ENCODE data around the gene FOXN1. TPM values are rescaled to one million over a fixed set of nuclear protein-coding genes. Genes with fewer than 3 reads are reported as not detected.

Gene FOXN1
- total and polyA plus RNA-seq, 10 of the 15 experiments (the other 5 are each of a cell fraction or from before 2014, with no cell fraction given): not detected

DNA sequence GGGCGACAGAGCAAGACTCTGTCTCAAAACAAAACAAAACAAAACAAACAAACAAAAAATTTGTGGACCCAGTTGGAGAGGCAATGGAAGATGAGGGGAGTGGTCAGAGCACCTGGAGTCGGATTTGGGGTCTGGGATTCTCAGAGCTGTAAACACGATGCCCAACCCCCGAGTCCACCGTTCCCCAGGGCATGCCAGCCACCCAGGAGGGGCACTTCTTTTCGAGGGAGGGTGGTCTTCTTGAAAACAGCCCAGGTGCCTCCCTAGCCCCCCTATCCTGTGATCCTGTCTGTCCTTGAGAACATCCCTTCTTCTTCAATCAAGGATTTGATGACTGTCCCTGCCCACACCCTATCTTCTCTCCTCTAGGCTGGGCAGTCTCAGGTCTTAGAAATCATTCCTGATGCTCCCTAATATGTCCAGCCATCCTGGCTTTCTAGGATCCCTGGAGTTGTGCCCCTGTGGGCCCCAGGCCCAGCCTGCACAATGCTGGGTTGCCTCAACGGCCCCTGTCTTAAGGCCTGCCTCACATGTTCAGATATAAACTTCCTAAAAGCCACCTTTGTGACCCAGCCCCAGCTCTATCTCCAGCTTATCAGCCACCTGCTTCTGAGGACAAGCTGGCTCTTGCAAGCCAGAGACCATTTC lies 35.8 kb upstream of the FOXN1 start (continued):
- TF ChIP-seq, protein P1, sequence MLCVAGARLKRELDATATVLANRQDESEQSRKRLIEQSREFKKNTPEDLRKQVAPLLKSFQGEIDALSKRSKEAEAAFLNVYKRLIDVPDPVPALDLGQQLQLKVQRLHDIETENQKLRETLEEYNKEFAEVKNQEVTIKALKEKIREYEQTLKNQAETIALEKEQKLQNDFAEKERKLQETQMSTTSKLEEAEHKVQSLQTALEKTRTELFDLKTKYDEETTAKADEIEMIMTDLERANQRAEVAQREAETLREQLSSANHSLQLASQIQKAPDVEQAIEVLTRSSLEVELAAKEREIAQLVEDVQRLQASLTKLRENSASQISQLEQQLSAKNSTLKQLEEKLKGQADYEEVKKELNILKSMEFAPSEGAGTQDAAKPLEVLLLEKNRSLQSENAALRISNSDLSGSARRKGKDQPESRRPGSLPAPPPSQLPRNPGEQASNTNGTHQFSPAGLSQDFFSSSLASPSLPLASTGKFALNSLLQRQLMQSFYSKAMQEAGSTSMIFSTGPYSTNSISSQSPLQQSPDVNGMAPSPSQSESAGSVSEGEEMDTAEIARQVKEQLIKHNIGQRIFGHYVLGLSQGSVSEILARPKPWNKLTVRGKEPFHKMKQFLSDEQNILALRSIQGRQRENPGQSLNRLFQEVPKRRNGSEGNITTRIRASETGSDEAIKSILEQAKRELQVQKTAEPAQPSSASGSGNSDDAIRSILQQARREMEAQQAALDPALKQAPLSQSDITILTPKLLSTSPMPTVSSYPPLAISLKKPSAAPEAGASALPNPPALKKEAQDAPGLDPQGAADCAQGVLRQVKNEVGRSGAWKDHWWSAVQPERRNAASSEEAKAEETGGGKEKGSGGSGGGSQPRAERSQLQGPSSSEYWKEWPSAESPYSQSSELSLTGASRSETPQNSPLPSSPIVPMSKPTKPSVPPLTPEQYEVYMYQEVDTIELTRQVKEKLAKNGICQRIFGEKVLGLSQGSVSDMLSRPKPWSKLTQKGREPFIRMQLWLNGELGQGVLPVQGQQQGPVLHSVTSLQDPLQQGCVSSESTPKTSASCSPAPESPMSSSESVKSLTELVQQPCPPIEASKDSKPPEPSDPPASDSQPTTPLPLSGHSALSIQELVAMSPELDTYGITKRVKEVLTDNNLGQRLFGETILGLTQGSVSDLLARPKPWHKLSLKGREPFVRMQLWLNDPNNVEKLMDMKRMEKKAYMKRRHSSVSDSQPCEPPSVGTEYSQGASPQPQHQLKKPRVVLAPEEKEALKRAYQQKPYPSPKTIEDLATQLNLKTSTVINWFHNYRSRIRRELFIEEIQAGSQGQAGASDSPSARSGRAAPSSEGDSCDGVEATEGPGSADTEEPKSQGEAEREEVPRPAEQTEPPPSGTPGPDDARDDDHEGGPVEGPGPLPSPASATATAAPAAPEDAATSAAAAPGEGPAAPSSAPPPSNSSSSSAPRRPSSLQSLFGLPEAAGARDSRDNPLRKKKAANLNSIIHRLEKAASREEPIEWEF (IDR thresholded peaks at IDR 0.05; ENCODE audit: insufficient replicate concordance, low read depth, low read length): no peak
- TF ChIP-seq, protein P2, sequence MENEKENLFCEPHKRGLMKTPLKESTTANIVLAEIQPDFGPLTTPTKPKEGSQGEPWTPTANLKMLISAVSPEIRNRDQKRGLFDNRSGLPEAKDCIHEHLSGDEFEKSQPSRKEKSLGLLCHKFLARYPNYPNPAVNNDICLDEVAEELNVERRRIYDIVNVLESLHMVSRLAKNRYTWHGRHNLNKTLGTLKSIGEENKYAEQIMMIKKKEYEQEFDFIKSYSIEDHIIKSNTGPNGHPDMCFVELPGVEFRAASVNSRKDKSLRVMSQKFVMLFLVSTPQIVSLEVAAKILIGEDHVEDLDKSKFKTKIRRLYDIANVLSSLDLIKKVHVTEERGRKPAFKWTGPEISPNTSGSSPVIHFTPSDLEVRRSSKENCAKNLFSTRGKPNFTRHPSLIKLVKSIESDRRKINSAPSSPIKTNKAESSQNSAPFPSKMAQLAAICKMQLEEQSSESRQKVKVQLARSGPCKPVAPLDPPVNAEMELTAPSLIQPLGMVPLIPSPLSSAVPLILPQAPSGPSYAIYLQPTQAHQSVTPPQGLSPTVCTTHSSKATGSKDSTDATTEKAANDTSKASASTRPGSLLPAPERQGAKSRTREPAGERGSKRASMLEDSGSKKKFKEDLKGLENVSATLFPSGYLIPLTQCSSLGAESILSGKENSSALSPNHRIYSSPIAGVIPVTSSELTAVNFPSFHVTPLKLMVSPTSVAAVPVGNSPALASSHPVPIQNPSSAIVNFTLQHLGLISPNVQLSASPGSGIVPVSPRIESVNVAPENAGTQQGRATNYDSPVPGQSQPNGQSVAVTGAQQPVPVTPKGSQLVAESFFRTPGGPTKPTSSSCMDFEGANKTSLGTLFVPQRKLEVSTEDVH (IDR thresholded peaks at IDR 0.05; ENCODE audit: low read depth, partially characterized antibody): no peak

All from GM12878 (cell line).